ENCODE results near the gene SLC39A5.
"Not testable (repeated sequence)": the region's sequence is repeated elsewhere in the genome, so short reads cannot be mapped to it uniquely, and the experiment has no call there.

SLC39A5 gene

DNA sequence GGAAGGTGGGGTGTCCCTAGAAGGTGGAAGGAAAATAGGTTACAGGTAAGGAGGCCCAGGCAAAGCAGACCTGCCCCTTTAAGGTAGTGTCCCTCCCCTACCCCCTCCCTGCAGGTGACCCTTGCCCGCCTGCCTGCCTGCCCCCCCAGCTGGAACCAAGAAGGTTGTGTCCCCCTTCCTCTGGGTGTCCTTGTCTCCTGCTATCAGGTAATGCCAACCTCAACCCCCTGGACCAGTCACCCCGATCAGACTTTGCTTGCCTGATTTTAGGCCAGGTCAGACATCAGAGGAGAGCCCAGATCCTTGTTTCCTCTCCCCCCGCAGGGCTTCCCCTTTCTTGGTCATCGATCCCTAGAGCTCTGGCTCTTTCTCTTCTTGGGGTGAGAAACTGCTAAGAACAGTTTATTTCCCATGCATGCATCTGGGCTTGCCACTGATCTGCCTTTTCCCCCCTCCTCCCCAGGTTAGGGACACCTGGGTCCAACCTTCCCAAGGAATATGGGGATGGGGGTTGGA is at the start of gene SLC39A5:
TSS of gene SLC39A5 (plus strand) at position 136 of the 516 bp plus-strand sequence. CDS start 1,224 bp downstream, outside the sequence.
- no peak for DNase-seq

DNA sequence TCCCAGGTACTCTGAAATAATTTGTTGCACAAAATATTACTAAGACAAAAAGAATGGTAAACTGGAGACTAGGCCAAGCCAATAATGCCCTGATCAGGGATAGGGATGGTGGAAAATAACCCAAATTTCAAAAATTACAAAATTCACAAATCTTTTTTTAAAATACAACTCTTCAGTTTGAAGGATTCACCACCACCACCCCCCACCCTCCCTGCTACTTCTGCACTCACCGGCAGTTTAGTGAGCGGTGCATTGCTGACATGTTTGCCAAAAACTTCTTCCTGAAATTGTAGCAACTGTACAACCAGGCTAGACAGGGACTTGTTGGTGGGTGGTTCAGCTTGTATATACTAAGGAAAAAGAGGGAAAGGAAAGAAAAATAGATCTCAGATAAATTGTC is 42.9 kb upstream of the SLC39A5 start:
- DNase-seq: no peak

DNA sequence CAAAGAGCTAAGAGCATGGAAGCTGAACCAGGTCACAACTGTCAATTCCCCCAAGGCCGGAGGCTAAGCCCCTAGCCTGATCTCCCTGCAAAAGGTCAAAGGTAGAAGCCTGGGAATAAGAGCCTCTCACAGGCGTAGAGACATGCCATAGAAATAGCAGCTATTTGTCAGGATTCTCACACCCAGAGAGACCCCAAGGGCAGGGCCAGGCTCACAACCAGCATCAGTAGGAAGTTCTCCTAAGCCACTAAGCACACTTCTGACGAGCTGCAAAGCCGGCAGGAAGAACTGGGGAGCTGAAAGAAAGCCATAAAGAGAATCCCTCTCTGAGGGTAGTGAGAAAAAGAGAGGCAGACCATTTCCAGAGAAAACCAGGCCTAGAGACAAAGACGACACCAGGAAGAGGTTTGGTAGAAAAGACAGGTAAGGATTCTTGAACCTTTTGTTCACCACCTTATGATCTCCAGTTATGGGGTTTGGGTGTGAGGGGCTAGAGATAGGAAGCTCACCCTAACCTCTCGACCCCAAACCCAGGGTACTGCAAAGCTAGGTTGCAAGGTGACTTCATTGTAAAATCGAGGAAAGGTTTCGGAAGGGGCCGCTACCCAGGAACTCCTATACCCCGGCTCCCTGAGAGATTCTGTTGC is 41.6 kb upstream of the SLC39A5 start:
- no peak for DNase-seq

- no peak for DNase-seq
These were observed 41.1 kb upstream of the SLC39A5 start for GRCh38 chr12:56188778-56189098.

GRCh38 chr12:56189099-56189917 is 40.5 kb upstream of the SLC39A5 start, which contains the start of gene SMARCC2:
SMARCC2 (minus strand) TSS chr12:56189483; CDS start chr12:56189461, 22 bp downstream.
- peak; percentile 70 for DNase-seq

DNA sequence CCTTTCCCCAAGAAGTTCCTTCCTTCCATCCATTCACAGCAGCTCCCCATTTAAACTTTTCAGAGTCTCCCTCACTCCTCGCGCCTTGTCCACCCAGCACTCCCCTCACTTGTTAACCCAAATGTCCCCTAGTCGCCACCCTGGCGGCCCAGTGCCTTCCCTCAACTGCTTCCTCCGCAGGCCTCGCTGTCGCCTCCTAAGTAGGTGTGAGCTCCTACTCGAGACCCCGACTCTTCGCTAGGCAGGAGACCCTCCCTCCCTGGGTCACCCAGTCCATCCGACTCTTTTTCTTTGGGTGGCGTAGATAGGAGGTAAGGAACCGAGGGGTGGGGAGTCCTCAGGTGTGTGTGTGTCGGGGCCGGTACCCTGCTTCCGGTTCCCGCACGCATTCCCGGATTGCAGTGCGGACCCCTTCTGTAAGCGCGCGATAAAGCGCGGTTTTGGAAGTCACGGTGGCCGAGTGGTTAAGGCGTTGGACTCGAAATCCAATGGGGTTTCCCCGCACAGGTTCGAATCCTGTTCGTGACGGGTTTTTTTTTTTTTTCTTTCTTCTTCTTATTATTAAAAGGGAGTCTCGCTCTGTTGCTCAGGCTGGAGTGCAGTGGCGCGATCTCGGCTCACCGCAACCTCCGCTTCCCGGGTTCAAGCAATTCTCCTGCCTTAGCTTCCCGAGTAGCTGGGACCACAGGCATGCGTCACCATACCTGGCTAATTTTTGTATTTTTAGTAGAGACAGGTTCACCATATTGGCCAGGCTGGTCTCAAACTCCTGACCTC is 39.7 kb upstream of the SLC39A5 start:
- DNase-seq: peak; percentile 80

- DNase-seq: no peak
These were observed 39.1 kb upstream of the SLC39A5 start for GRCh38 chr12:56190695-56191155.

- no peak for DNase-seq
These were observed 37.3 kb upstream of the SLC39A5 start for GRCh38 chr12:56192582-56192981.

DNA sequence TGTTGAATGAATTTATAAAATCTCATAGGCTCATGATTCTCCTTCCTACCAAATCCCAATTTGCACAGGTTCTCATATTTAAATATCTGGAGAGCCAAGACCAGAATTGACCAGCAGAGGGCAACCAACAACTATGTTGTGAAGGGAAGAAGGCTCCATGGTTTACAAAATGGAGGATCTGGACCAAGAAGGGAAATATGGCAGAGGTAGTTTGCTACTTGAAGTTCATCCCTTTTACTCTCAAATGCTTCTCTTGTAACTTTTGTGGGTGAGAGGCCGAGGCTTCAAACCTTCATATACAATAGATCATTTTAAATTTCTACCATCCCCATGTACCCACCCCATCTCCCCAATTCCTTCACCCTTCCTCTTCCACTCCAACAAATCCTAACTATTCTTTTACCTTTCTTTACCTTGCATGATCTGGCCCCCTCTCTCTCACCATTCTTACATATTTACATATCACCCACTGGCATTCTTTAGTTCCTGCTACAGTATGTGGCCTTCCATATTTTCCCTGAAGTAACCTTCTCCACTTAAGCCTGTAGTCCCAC is 36.7 kb upstream of the SLC39A5 start:
- DNase-seq: peak; percentile 43

DNA sequence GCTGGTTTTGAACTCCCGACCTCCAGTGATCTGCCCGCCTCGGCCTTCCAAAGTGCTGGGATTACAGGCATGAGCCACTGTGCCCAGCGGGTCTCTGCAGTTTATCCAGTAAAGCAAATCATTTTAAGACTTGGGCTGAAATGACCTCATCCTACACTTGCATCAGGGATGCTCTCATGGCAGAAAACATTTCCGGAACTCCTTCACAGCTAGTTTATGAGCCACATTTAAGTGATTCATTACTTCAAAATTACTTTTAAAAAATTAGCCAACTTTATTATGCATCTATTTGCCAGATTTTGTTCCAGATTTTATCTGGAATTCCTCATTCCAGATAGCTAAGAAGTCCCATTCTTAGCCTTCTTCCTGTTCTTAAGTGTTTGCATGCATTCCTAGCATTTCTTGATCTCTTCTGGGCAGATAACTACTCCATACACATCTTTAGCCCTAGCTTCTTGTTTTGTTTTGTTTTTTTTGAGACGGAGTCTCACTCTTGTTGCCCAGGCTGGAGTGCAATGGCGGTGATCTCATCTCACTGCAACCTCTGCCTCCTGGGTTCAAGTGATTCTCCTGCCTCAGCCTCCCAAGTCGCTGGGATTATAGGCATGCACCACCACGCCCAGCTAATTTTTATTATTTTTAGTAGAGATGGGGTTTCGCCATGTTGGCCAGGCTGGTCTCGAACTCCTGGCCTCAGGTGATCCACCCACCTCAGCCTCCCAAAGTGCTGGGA is 32.9 kb upstream of the SLC39A5 start:
- DNase-seq: not testable (repeated sequence)

GRCh38 chr12:56197921-56198635 is 31.8 kb upstream of the SLC39A5 start:
- DNase-seq: no peak

- no peak for DNase-seq
These were observed 31.0 kb upstream of the SLC39A5 start for GRCh38 chr12:56198836-56199235.

DNA sequence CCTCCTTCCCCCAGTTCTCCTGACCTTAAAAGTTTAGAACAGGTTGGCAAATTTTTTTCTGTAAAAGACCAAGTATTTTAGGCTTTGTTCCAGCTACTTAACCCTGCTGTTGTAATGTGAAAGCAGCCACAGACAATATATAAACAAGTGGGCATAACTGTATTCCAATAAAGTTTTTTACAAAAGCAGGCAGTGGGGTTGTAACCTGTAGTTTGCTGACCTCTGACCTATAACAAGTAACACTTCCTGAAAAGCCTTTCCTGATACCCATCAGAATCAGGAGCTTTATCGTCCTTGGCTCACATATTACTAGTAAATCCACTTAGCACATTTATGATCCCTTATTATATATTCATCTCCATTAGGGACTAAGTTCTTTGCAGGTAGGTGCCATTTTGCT is 27.5 kb upstream of the SLC39A5 start:
- no peak for DNase-seq

GRCh38 chr12:56202838-56203237 is 27.0 kb upstream of the SLC39A5 start:
- DNase-seq: no peak

GRCh38 chr12:56204275-56204674 is 25.6 kb upstream of the SLC39A5 start:
- DNase-seq: no peak

- DNase-seq: no peak
These were observed 24.4 kb upstream of the SLC39A5 start for GRCh38 chr12:56205445-56205844.

GRCh38 chr12:56206452-56207166 is 23.2 kb upstream of the SLC39A5 start:
- DNase-seq: peak; percentile 25

DNA sequence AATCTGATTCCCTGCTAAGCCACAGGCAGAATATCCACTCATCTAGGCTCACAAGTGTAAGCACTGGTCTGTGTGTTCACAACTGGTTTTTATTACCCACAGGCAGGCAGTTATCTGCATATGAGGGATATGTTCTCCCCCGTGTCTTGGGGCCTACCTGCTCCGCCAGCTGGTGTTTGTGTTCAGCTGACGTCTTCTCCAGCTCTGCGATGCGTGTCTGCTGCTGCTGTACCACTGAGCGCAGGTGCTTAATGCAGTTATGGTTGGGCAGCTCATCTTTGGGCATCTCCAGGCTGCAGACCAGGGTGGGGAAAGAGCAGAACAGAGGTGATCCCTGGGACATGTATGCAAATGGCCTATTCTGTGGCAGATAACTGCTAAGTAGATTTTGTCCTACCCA is 21.8 kb upstream of the SLC39A5 start:
- DNase-seq: no peak

GRCh38 chr12:56212361-56212760 is 17.5 kb upstream of the SLC39A5 start:
- DNase-seq: no peak

DNA sequence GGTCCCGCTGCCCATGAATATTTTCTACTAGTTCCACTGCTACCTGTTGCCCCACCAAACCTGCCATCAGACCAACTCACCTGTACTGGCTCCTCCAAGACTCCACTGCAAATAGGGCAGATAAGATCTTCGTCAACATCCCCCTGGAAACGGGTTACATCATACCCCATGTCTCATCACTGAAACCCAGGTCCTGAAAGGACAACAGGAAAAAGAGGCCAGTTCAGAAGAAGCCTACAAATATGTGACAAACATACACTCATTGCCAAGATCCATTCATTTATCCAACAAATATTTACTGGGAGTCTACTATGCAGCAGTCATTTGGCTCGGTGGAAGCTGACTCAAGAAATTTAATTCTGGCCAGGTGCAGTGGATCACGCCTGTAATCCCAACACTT is 16.0 kb upstream of the SLC39A5 start:
- DNase-seq: no peak

GRCh38 chr12:56216461-56216860 is 13.4 kb upstream of the SLC39A5 start:
- DNase-seq: no peak
